Stimulated activated CD4-positive, alpha-beta T cell treated with anti-CD3 and anti-CD28 coated beads, TNF-alpha, amount 100 ng/mL, for 48 hours (primary cell): ENCODE data around the gene MND1.

Source experiments
- DNase-seq, 3 donors: peaks; one replicate each; pipeline ENCODE4 v3.0.0-alpha.2; 2020; ENCODE audit warnings: low read depth in 3 of 3

The MND1 gene

DNA sequence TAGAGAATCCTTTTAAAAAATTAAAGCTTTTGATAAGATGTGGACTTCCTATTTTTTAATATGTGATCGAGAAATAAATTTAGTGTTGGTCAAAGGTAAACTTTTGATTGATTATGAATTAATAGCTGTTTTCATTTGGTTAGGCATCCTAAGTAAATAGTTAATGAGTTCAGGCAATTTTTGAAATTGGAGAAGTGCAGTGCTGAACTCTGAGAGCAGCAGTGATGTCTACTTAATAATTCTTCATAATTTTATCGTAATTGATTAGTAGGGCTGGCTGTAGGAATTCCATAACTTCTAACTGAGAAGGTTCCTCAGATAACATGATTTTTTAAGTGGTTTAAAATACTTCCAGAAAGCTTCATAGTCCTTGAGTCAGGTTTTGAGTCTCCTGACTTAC lies 1.5 kb downstream of the MND1 start:
- DNase-seq: no peak

DNA sequence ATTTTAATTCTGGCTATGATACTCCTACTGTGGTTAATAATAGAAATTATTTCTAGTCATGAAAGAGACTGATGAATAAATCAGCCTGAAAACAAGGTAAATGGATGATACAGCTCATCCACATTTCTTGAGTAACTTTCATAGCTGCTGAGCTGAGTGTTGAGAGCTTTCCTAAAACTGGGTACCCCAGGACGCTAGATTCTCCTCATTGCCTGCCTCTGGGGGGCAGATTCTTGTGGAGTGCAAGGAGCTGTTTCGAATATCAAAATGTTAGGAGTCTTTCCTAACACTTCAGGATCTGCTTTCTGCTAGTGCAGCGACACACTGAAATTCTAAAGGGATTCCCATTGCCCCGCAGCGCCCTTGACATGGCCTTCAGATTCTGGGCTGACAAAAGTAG lies 2.1 kb downstream of the MND1 start:
- no peak for DNase-seq

DNA sequence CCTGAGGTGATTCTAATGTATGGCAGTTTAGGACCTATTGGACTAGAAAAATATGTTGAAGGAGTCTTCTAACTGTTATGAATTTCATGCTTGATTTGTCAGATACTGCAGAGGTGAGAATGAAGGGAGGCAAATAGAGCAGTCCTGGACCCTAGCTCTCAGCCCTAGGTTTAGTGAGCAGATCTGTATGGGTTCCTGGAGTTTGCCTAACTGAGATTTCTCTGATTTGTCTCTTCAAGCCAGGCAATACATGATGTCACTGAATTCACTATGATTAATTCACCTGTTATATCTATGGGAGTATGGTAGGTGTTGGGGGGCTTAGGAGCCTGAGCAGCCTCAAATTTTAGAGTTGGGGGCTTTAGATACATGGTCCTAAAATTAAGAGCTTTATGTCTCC lies 2.6 kb downstream of the MND1 start:
- no peak for DNase-seq

DNA sequence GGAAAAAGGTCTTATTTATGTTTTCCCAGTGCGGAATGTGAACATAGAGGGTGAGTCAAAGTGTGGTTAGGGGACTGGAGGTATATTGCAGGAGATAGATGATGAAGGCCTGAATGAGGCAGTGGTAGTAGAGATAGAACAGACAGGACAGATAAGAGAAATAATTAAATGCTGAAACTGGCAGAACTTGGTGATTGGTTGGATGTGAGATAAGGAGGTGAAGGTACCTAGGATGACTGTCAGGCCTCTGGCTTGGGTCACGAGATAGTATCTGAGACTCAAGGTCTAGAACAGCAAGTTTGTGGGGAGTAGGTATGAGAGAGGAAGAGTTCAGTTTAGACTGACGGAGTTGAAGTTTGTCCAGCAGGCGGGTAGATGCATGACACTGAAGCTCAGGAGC lies 3.5 kb downstream of the MND1 start:
- no peak for DNase-seq

- no peak for DNase-seq
These were observed 4.8 kb downstream of the MND1 start for GRCh38 chr4:153349206-153349805.

DNA sequence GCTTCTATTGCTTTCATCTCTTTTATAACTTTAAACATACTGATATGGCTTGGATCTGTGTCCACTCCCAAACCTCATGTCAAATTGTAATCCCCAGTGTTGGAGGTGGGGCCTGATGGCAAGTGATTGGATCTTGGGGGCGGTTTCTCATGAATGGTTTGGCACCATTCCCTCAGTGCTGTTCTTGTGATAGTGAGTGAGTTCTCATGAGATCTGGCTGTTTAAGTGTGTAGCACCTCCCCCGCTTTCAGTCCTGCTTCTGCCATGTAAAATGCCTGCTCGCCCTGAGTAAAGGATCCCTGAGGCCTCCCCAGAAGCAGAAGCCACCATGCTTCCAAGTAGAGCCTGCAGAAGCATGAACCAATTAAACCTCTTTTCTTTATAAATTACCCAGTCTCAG lies 17.7 kb downstream of the MND1 start:
- no peak for DNase-seq

GRCh38 chr4:153364061-153364460 lies 19.6 kb downstream of the MND1 start:
- no peak for DNase-seq

- DNase-seq: no peak
These were observed 20.5 kb downstream of the MND1 start for GRCh38 chr4:153365003-153365402.

GRCh38 chr4:153366486-153366885 lies 22.0 kb downstream of the MND1 start:
- DNase-seq: no peak

- no peak for DNase-seq
These were observed 22.6 kb downstream of the MND1 start for GRCh38 chr4:153367092-153367491.

DNA sequence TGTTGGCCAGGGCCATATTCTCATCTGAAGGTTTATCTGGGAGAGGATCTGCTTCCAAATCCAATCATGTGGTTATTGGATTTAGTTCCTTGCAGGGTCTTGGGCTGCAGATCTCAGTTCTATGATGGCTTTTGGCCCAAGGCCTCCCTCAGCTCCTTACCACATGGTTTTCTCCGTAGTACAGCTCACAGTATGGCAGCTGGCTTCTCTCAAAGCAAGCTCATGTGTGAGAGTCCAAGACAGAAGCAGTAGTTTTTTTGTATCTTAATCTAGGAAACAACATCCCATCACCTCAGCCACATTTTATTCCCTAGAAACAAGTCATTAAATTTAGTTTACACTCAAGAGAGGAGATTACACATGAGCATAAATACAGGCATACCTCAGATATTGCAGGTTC lies 24.5 kb downstream of the MND1 start:
- DNase-seq: no peak

DNA sequence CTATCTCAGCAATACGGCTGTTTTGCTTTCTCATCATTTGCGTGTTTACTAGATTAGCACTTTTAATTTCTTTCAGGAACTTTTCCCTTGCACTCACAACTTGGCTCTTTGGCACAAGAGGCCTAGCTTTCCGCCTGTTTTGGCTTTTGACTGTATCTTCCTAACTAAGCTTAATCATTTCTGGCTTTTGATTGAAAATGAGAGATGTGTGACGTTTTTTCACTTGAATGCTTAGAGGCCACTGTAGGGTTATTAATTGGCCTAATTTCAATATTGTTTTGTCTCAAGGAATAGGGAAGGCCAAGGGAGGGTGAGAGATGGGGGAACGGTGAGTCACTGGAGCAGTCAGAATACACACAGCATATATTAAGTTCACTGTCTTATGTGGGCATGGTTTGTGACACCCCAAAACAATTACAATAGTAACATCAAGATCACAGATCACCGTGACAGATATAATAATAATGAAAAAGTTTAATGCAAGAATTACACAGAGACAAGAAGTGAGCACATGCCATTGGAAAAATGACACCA lies 27.3 kb downstream of the MND1 start:
- no peak for DNase-seq

DNA sequence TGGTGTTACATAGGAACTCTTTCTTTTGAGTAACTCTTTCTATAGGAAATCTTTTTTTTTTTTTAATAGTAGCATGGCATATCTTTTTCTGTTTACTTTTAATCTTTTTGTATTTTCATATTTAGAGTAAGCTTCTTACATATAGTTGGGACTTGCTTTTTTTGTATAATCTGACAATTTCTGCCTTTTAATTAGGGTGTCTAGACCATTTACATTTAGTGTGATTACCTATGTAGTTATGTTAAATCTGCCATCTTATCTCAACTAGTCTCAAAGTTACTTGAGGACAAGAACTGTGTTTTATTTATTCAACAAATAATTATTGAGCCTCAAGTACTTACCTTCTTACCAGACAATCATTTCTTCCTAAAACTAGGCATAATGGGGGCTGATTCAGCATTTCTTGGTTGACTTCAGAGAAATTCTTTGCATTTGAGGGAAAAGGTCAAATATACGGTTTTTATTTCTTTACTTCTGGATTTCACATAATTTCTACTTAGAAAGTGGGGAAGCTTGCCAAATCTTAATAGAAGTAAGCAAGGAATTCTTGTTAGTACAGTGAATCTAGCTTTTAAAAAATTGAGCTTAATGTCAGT lies 28.6 kb downstream of the MND1 start:
- no peak for DNase-seq

DNA sequence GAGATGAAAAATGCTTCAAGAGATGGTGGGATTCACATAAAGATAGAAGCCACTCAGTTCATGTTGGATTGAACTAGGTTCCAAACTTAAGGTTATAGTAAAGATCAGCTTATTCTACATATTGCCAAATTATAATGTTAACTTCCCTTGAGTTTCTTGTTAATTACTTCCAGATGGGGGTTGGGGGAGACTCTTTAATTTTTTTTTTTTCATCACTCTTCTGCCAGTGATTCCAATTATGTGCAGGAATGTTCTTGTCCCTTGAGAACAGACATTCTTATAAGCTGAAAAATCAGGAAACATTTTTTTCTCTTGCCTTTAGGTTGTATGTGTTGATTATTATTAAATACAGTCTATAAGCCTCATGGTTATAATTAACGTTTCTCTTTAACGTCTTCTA lies 30.0 kb downstream of the MND1 start:
- no peak for DNase-seq

DNA sequence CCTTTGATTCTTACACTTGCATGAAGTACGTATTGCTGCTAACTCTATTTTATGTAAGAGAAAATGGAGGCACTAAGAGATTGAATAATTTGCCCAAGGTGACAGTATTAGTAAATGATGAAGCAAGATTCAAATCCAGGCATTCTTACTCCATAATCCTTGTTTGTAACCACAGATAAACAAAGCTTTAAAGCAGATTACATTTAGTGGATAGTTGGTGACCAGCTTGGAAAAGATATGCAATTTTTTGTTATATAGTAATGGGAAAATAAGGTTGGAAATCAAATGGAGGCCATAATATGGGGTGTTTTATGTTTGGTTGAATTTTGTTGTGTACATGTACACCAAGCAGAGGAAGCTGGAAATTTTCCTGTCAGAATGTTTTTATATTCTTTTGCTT lies 30.8 kb downstream of the MND1 start:
- no peak for DNase-seq

DNA sequence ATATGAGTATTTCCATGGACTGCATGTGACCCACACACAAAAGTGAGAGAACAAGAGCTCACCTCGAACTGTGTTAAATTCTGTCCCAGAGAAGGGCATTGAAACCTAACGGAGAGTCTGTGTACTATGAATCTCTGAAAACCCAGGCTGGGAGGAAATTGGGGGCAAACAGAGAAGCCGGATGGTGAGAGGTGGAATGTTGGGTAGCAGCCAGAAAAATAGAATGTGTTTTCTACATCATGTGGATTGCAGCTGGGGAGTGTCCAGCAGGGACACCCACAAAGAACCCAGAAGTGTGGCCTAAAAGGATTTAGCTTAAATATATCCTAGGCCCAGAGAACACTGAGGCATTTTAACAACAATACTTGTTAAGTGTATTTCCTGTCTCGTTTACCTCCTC lies 38.6 kb downstream of the MND1 start:
- no peak for DNase-seq

GRCh38 chr4:153384160-153384559 lies 39.7 kb downstream of the MND1 start:
- no peak for DNase-seq

DNA sequence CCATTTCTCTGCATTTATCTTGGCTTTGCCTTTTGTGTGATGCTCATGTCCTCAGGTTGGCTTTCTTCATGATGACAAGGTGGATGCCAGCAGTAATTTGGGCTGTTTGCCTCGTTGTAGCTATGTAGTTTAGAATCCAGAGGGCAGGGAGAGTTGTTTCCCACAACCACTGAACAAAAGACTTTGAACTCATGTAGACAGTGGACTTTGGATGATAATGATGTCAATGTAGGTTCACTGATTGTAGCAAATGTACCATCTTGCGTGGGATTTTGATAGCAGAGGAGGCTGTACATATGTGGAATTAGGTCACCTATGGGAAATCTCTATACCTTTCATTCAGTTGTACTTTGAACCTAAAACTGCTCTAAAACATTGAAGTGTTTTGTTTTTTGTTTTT lies 41.3 kb downstream of the MND1 start:
- DNase-seq: no peak

DNA sequence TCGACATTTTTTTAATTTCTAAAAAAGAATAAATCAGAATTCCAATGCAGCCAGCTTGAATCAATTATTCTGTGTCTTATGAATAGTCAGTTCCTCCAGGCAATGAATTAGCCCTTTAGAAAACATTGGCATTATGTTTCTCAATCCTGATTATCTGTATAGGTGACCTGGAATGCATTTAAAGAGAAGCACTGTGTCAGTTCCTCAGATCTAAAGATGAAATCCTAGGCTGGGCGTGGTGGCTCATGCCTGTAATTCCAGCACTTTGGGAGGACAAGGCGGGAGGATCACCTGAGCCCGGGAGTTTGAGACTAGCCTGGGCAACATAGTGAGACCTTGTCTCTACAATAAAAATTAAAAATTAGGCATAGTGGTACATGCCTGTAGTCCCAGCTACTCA lies 43.5 kb downstream of the MND1 start:
- DNase-seq: no peak

GRCh38 chr4:153393397-153393796 lies 48.9 kb downstream of the MND1 start:
- DNase-seq: no peak

GRCh38 chr4:153394945-153395344 lies 50.5 kb downstream of the MND1 start:
- no peak for DNase-seq

DNA sequence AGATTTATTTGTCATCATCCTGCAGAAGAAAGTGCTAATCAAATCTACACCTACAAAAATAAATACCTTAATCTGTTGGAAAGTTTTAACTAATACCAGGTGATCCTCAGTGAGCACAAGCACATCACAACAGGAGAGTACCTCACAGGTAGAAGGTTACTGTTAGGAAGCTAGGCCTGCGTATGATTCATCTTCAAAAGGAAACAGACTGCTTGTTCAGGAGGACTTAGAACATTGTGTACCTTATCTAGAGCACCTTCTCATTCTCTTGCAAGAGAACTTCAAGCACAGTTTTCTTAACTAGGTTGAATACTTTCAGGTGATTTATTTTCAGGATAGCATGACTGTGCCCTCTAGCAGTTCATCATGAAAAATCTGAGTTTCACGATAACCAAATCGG lies 54.2 kb downstream of the MND1 start:
- DNase-seq: no peak

DNA sequence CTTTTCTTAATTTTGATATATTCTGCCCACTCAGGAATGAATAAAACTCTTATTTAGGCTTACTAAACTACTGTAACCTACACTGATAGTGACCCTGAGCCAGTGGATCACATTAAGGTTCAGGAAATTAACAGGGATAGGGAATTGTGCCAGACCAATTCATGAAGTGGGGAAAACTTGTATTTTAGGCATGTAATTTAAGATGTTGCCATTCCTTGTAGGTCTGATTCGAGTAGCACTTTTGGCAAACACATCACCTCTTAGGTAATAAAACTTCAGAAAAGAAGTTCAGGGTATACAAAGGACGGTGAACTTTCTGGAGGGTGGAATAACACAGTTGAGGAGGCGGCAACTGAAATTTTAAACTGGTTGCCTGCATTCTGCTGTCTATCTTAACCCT lies 54.9 kb downstream of the MND1 start:
- DNase-seq: no peak

DNA sequence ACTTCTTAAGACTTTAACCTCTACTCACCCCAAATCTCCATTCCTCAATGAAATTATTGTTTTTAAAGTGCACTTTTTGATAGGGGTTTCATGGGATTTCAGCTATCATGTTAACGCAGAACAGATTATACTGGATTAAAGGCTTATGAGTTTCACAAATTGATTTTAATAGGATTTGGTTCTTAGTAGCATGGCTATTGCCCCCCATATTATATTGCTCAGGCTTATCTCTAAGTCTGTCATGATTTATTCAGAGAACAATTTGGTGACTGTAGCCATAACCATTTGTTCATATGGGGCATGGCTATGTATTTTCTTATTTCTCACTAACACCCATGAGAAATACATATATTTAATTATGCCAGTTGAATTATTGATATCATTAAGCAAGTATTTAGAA lies 57.0 kb downstream of the MND1 start:
- no peak for DNase-seq
